Superior temporal gyrus (tissue), 1 donor: ENCODE data around the gene ZBTB48.
"Not testable (repeated sequence)": the region's sequence is repeated elsewhere in the genome, so short reads cannot be mapped to it uniquely, and the experiment has no call there.

ENCODE experiments used
- DNase-seq: peaks from one replicate; pipeline ENCODE4 v3.0.0-alpha.2; 2016; ENCODE audit errors: extremely low spot score

Gene ZBTB48

GRCh38 chr1:6591222-6591621 is 11.4 kb downstream of the ZBTB48 start:
- no peak for DNase-seq

GRCh38 chr1:6591644-6592043 is 11.8 kb downstream of the ZBTB48 start:
- no peak for DNase-seq

GRCh38 chr1:6592441-6592840 is 12.6 kb downstream of the ZBTB48 start:
- no peak for DNase-seq

- no peak for DNase-seq
Observed at GRCh38 chr1:6592865-6593593, 13.2 kb downstream of the ZBTB48 start.

GRCh38 chr1:6593810-6594209 is 14.0 kb downstream of the ZBTB48 start:
- no peak for DNase-seq

GRCh38 chr1:6594977-6595740 is 15.4 kb downstream of the ZBTB48 start:
- no peak for DNase-seq

GRCh38 chr1:6596351-6596750 is 16.6 kb downstream of the ZBTB48 start:
- DNase-seq = no peak

- DNase-seq = no peak
Observed at GRCh38 chr1:6596886-6597776, 17.3 kb downstream of the ZBTB48 start.

- DNase-seq = no peak
Observed at GRCh38 chr1:6597777-6598131, 18.0 kb downstream of the ZBTB48 start.

- DNase-seq = no peak
Observed at GRCh38 chr1:6599141-6599975, 19.6 kb downstream of the ZBTB48 start.

- DNase-seq = not testable (repeated sequence)
Observed at GRCh38 chr1:6599991-6600390, 20.2 kb downstream of the ZBTB48 start.

GRCh38 chr1:6600410-6601048 is 20.7 kb downstream of the ZBTB48 start:
- DNase-seq = no peak

- peak; percentile 85 for DNase-seq
Observed at GRCh38 chr1:6601049-6601922, 21.5 kb downstream of the ZBTB48 start.

GRCh38 chr1:6601923-6602668 is 22.3 kb downstream of the ZBTB48 start:
- peak; percentile 50 for DNase-seq

- peak; percentile 86 for DNase-seq
Observed at GRCh38 chr1:6602669-6603237, 23.0 kb downstream of the ZBTB48 start, which contains the start of gene KLHL21. Gene KLHL21 (minus strand): TSS chr1:6602869. CDS start chr1:6602817, 52 bp downstream.

GRCh38 chr1:6603238-6603914 is 23.6 kb downstream of the ZBTB48 start:
- peak; percentile 89 for DNase-seq

- DNase-seq = peak; percentile 72
Observed at GRCh38 chr1:6603915-6604558, 24.2 kb downstream of the ZBTB48 start.
